Measurements from ENCODE around the gene ABCB9. TPM values are rescaled to one million over a fixed set of nuclear protein-coding genes. Genes with fewer than 3 reads are reported as not detected.

Gene ABCB9
- total RNA-seq, 1 experiment from 2014 or later = 14.7 TPM

DNA sequence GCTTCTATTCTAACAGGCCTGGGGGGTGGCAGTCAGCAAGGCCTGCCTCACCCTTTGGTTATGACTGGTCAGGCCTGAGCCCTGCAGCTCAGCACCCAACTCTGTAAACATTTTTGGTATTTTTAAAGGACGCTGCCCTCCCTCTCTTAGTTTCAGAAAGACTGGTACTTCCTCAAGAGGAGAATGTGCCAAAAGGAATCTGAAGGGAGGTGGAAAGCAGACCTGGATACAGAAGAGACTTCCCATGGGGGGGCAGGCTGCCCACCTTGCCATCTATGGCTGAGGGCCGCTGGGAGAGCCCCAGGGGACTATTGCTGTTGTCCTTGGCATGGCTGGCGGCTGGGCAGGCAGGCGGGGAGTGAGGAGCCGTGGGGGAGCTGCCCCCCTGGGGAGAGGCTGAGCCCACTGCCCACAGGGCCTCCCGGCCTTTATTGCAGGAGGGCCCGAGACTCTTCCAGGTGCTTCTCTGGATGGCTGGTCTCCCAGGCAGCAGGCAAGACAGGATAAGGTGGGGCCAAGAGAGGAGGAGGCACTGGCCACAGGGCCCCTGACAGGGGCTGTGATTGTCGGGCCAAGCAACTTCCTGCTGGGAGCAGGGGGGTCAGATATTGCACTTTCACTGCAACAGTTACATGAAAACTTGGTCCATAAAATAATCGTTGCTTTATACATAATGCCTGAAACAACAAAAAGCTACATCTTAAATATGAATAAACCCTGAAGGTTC is 17.7 kb upstream of the ABCB9 start (continued):
- TF ChIP-seq ZNF274 (IDR thresholded peaks at IDR 0.05; ENCODE audit: low read depth, low read length) (no peak), EGR1 (IDR thresholded peaks at IDR 0.05; ENCODE audit: low read depth) (no peak), POLR2A (IDR thresholded peaks at IDR 0.05; ENCODE audit: borderline replicate concordance, extremely low read depth, insufficient read depth, insufficient read length) (no peak), JUND (IDR thresholded peaks at IDR 0.05) (no peak), RAD21 (IDR thresholded peaks at IDR 0.05; ENCODE audit: low read depth) (no peak), CBX3 (IDR thresholded peaks at IDR 0.05; ENCODE audit: low read depth) (no peak), FOSL1 (IDR thresholded peaks at IDR 0.05; ENCODE audit: low read depth) (no peak)

DNA sequence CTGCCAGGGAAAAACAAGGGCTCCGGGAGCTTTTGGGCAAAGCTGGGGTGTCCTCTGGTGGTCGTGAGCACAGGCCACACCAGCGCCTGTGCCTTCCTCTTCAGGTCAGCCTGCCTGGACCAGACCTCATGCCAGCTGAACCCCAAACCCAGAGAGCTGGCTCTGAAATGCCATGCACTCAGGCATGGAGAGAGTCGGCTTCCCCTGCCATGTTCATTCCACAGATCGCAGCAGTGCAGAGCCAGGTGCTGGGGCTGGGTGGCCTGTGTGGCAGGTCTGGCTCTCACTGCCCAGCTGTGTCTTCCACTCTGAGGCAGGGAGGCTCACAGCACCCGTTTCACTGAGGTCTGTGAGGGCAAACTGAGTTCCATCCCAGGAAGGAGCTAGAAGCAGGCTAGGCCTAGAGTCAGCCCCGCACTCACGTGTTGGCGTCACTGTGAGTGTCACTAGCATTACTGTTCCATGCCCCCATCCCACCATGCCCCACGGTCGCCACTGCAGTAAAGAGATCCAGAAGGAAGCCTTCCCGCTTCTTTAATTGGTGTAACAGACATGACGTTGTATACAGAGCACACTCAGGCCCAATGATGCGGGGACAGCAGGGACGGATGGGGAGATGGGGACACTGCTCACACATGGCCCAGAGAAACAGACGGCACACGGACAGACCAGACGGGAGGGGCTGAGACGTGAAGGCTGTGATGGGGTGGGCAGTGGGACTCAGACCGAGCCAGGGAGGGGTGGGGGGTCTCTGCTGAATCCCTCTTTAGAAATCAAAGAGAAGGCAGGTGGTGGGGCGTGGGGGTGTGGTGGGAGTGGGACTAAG is 16.9 kb upstream of the ABCB9 start:
- H3K79me2 ChIP-seq (ENCODE audit: insufficient read depth, low read length) = peaks cover 20% of the 10 kb centered on the region
- H3K9me2 ChIP-seq (ENCODE audit: insufficient read depth) = no peaks in the 10 kb centered on the region
- no peak overlapping the region for H2AFZ ChIP-seq (ENCODE audit: low read depth, low read length, poor library complexity, severe bottlenecking)
- H3K4me2 ChIP-seq (ENCODE audit: low read length) = no peak overlapping the region
- ChIA-PET POLR2A (no interaction called here), RAD21 (ENCODE audit: low non-redundant PET in 1 of 2, low total read pairs in 2 of 2, uncharacterized antibody in 2 of 2, unreplicated experiment in 2 of 2) (no interaction called here), CTCF (no interaction called here)
- H3K4me1 ChIP-seq (ENCODE audit: control insufficient read depth in 1 of 2, insufficient read depth in 2 of 2, low read length in 2 of 2) = peaks cover 14 to 23% of the 10 kb centered on the region in 2 experiments
- no peaks in the 10 kb centered on the region for H4K20me1 ChIP-seq (ENCODE audit: insufficient read depth)
- no peaks in the 10 kb centered on the region for H3K9me3 ChIP-seq (ENCODE audit: control insufficient read depth in 1 of 2, insufficient read depth in 1 of 2, low read depth in 1 of 2, low read length in 2 of 2)
- peaks cover 0 to 2% of the 10 kb centered on the region in 2 experiments; a peak in 2 of 4 replicates for H3K36me3 ChIP-seq (ENCODE audit: control insufficient read depth in 1 of 2, insufficient read depth in 2 of 2, low read length in 2 of 2)
- no peak overlapping the region for H3K27ac ChIP-seq (ENCODE audit: low read depth, low read length)
- BruUV-seq (replicated peaks) = no TSS peak
- H3K27me3 ChIP-seq (ENCODE audit: insufficient read depth, low read length) = no peaks in the 10 kb centered on the region
- TF ChIP-seq, protein P1, sequence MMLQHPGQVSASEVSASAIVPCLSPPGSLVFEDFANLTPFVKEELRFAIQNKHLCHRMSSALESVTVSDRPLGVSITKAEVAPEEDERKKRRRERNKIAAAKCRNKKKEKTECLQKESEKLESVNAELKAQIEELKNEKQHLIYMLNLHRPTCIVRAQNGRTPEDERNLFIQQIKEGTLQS (IDR thresholded peaks at IDR 0.05) = no peak
- DNase-seq (ENCODE audit: low read depth, low spot score) = no peak
- no peak for ATAC-seq
- H3K4me3 ChIP-seq (replicated peaks in 1 of 2; ENCODE audit: low read depth in 1 of 2, low read length in 2 of 2) = no peak overlapping the region
- H3K9ac ChIP-seq (ENCODE audit: low read length) = no peak overlapping the region
- intact Hi-C loops (cut with micrococcal nuclease) = no loop called here

Data from HCT116 (cell line).